ENCODE measurements around the gene LEPROT.
"Not testable (repeated sequence)": the region's sequence is repeated elsewhere in the genome, so short reads cannot be mapped to it uniquely, and the experiment has no call there.

Gene LEPROT

GRCh38 chr1:65420590-65421350 is at the start of gene LEPROT, which contains the start of gene LEPR:
Gene LEPROT, plus strand, starts transcription at chr1:65420668. Its CDS starts 57 bp downstream, at chr1:65420725.
Gene LEPR, plus strand, starts transcription at chr1:65420668. Its CDS starts 144,898 bp downstream, at chr1:65565566.
- Histone ChIP-seq H3K36me3 (ENCODE audit: control insufficient read depth, insufficient read depth, low read length) (no peaks in the 10 kb centered on the region), H3K9me3 (ENCODE audit: control insufficient read depth, insufficient read depth, low read length) (no peaks in the 10 kb centered on the region), H3K4me1 (ENCODE audit: control insufficient read depth, insufficient read depth, low read length) (no peaks in the 10 kb centered on the region; the same call in 1 of the 2 replicates), H3K27ac (ENCODE audit: low read length) (no peak within 1 kb of the TSS), H3K4me3 (ENCODE audit: low read length) (peak within 1 kb of the TSS; percentile 57), H3K27me3 (ENCODE audit: control insufficient read depth, insufficient read depth, low read length) (no peaks in the 10 kb centered on the region)
- no CpG with 5 or more reads among the region's 60 CpGs for WGBS (ENCODE audit: insufficient coverage, insufficient read length)
- DNase-seq (ENCODE audit: low read depth, low spot score) = no peak

- no peak overlapping the region for H3K4me3 ChIP-seq (ENCODE audit: low read length)
- no peaks in the 10 kb centered on the region for H3K36me3 ChIP-seq (ENCODE audit: control insufficient read depth, insufficient read depth, low read length)
- no peaks in the 10 kb centered on the region for H3K4me1 ChIP-seq (ENCODE audit: control insufficient read depth, insufficient read depth, low read length)
- DNase-seq (ENCODE audit: low read depth, low spot score) = no peak
- H3K27ac ChIP-seq (ENCODE audit: low read length) = no peak overlapping the region
- H3K27me3 ChIP-seq (ENCODE audit: control insufficient read depth, insufficient read depth, low read length) = no peaks in the 10 kb centered on the region
- no peaks in the 10 kb centered on the region for H3K9me3 ChIP-seq (ENCODE audit: control insufficient read depth, insufficient read depth, low read length)
- WGBS (ENCODE audit: insufficient coverage, insufficient read length) = no CpG with 5 or more reads among the region's 3 CpGs
These were observed 48.9 kb upstream of the LEPROT start for GRCh38 chr1:65371544-65371943.

- WGBS (ENCODE audit: insufficient coverage, insufficient read length) = no CpG with 5 or more reads among the region's 1 CpG
- no peaks in the 10 kb centered on the region for H3K4me1 ChIP-seq (ENCODE audit: control insufficient read depth, insufficient read depth, low read length)
- no peak overlapping the region for H3K4me3 ChIP-seq (ENCODE audit: low read length)
These were observed 47.9 kb upstream of the LEPROT start for GRCh38 chr1:65372557-65372956.

GRCh38 chr1:65377496-65378246 is 42.8 kb upstream of the LEPROT start:
- no CpG with 5 or more reads among the region's 4 CpGs for WGBS (ENCODE audit: insufficient coverage, insufficient read length)
- no peak overlapping the region for H3K27ac ChIP-seq (ENCODE audit: low read length)
- H3K27me3 ChIP-seq (ENCODE audit: control insufficient read depth, insufficient read depth, low read length) = no peaks in the 10 kb centered on the region
- DNase-seq (ENCODE audit: low read depth, low spot score) = no peak
- H3K4me3 ChIP-seq (ENCODE audit: low read length) = no peak overlapping the region
- no peaks in the 10 kb centered on the region for H3K36me3 ChIP-seq (ENCODE audit: control insufficient read depth, insufficient read depth, low read length)
- H3K4me1 ChIP-seq (ENCODE audit: control insufficient read depth, insufficient read depth, low read length) = no peaks in the 10 kb centered on the region
- no peaks in the 10 kb centered on the region for H3K9me3 ChIP-seq (ENCODE audit: control insufficient read depth, insufficient read depth, low read length)

More at GRCh38 chr1:65372557-65372956, 47.9 kb upstream of the LEPROT start:
- no peak for DNase-seq (ENCODE audit: low read depth, low spot score)
- no peaks in the 10 kb centered on the region for H3K27me3 ChIP-seq (ENCODE audit: control insufficient read depth, insufficient read depth, low read length)
- H3K9me3 ChIP-seq (ENCODE audit: control insufficient read depth, insufficient read depth, low read length) = no peaks in the 10 kb centered on the region
- H3K36me3 ChIP-seq (ENCODE audit: control insufficient read depth, insufficient read depth, low read length) = no peaks in the 10 kb centered on the region
- no peak overlapping the region for H3K27ac ChIP-seq (ENCODE audit: low read length)

- no peak overlapping the region for H3K27ac ChIP-seq (ENCODE audit: low read length)
- no peaks in the 10 kb centered on the region for H3K36me3 ChIP-seq (ENCODE audit: control insufficient read depth, insufficient read depth, low read length)
- no peak for DNase-seq (ENCODE audit: low read depth, low spot score)
- H3K9me3 ChIP-seq (ENCODE audit: control insufficient read depth, insufficient read depth, low read length) = no peaks in the 10 kb centered on the region
- no peak overlapping the region for H3K4me3 ChIP-seq (ENCODE audit: low read length)
- WGBS (ENCODE audit: insufficient coverage, insufficient read length) = no CpG with 5 or more reads among the region's 2 CpGs
- no peaks in the 10 kb centered on the region for H3K4me1 ChIP-seq (ENCODE audit: control insufficient read depth, insufficient read depth, low read length)
- no peaks in the 10 kb centered on the region for H3K27me3 ChIP-seq (ENCODE audit: control insufficient read depth, insufficient read depth, low read length)
These were observed 42.1 kb upstream of the LEPROT start for GRCh38 chr1:65378247-65378946.

GRCh38 chr1:65384426-65384825 is 36.0 kb upstream of the LEPROT start:
- not testable (repeated sequence) for DNase-seq (ENCODE audit: low read depth, low spot score); H3K4me3 ChIP-seq (ENCODE audit: low read length); H3K27me3 ChIP-seq (ENCODE audit: control insufficient read depth, insufficient read depth, low read length); H3K27ac ChIP-seq (ENCODE audit: low read length); H3K4me1 ChIP-seq (ENCODE audit: control insufficient read depth, insufficient read depth, low read length); H3K36me3 ChIP-seq (ENCODE audit: control insufficient read depth, insufficient read depth, low read length); H3K9me3 ChIP-seq (ENCODE audit: control insufficient read depth, insufficient read depth, low read length)
- WGBS (ENCODE audit: insufficient coverage, insufficient read length) = no CpG with 5 or more reads among the region's 5 CpGs

- H3K36me3 ChIP-seq (ENCODE audit: control insufficient read depth, insufficient read depth, low read length) = no peaks in the 10 kb centered on the region
- WGBS (ENCODE audit: insufficient coverage, insufficient read length) = no CpG with 5 or more reads among the region's 3 CpGs
These were observed 34.0 kb upstream of the LEPROT start for GRCh38 chr1:65386439-65386838.

GRCh38 chr1:65387821-65388220 is 32.6 kb upstream of the LEPROT start:
- Histone ChIP-seq H3K27ac (ENCODE audit: low read length) (no peak overlapping the region), H3K4me3 (ENCODE audit: low read length) (no peak overlapping the region), H3K36me3 (ENCODE audit: control insufficient read depth, insufficient read depth, low read length) (no peaks in the 10 kb centered on the region), H3K4me1 (ENCODE audit: control insufficient read depth, insufficient read depth, low read length) (no peaks in the 10 kb centered on the region), H3K9me3 (ENCODE audit: control insufficient read depth, insufficient read depth, low read length) (no peaks in the 10 kb centered on the region), H3K27me3 (ENCODE audit: control insufficient read depth, insufficient read depth, low read length) (no peaks in the 10 kb centered on the region)
- no peak for DNase-seq (ENCODE audit: low read depth, low spot score)
- no CpG with 5 or more reads among the region's 2 CpGs for whole genome bisulfite sequencing (ENCODE audit: insufficient coverage, insufficient read length)

More at GRCh38 chr1:65386439-65386838, 34.0 kb upstream of the LEPROT start:
- Histone ChIP-seq H3K9me3 (ENCODE audit: control insufficient read depth, insufficient read depth, low read length) (no peaks in the 10 kb centered on the region), H3K4me3 (ENCODE audit: low read length) (no peak overlapping the region), H3K4me1 (ENCODE audit: control insufficient read depth, insufficient read depth, low read length) (no peaks in the 10 kb centered on the region), H3K27ac (ENCODE audit: low read length) (no peak overlapping the region), H3K27me3 (ENCODE audit: control insufficient read depth, insufficient read depth, low read length) (no peaks in the 10 kb centered on the region)
- no peak for DNase-seq (ENCODE audit: low read depth, low spot score)

GRCh38 chr1:65388908-65389695 is 31.4 kb upstream of the LEPROT start:
- Histone ChIP-seq H3K27ac (ENCODE audit: low read length) (no peak overlapping the region), H3K4me1 (ENCODE audit: control insufficient read depth, insufficient read depth, low read length) (no peaks in the 10 kb centered on the region), H3K9me3 (ENCODE audit: control insufficient read depth, insufficient read depth, low read length) (no peaks in the 10 kb centered on the region), H3K27me3 (ENCODE audit: control insufficient read depth, insufficient read depth, low read length) (no peaks in the 10 kb centered on the region), H3K4me3 (ENCODE audit: low read length) (no peak overlapping the region), H3K36me3 (ENCODE audit: control insufficient read depth, insufficient read depth, low read length) (no peaks in the 10 kb centered on the region)
- no CpG with 5 or more reads among the region's 3 CpGs for WGBS (ENCODE audit: insufficient coverage, insufficient read length)
- DNase-seq (ENCODE audit: low read depth, low spot score) = no peak

GRCh38 chr1:65392497-65392896 is 28.0 kb upstream of the LEPROT start:
- no peaks in the 10 kb centered on the region for H3K4me1 ChIP-seq (ENCODE audit: control insufficient read depth, insufficient read depth, low read length)
- no peaks in the 10 kb centered on the region for H3K27me3 ChIP-seq (ENCODE audit: control insufficient read depth, insufficient read depth, low read length)
- no peak overlapping the region for H3K4me3 ChIP-seq (ENCODE audit: low read length)
- H3K9me3 ChIP-seq (ENCODE audit: control insufficient read depth, insufficient read depth, low read length) = no peaks in the 10 kb centered on the region; the same call in 1 of the 2 replicates
- H3K27ac ChIP-seq (ENCODE audit: low read length) = no peak overlapping the region
- no peaks in the 10 kb centered on the region for H3K36me3 ChIP-seq (ENCODE audit: control insufficient read depth, insufficient read depth, low read length)
- no CpG with 5 or more reads among the region's 7 CpGs for WGBS (ENCODE audit: insufficient coverage, insufficient read length)
- no peak for DNase-seq (ENCODE audit: low read depth, low spot score)
